ENCODE results near the gene IL37.

DNA sequence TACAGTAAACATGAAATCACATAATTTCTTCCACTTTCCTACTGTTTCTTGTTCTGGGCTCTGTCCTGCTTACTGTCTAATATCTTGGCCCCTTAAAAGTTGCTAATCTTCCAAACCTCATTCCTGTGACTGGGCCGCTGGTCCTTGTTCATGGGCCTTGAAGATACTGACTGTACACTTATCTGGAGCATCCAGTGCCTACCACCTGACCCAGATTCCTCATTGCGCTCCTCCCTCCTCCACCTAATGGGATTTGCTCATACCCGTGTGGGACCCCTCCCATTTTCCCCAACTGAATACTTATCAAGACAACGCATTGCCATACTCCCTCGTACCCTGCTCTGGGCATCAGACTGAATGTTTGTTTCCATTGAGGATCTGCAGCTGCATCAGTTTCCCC, 6.1 kb upstream of the IL37 start:
- TF ChIP-seq, protein P1, sequence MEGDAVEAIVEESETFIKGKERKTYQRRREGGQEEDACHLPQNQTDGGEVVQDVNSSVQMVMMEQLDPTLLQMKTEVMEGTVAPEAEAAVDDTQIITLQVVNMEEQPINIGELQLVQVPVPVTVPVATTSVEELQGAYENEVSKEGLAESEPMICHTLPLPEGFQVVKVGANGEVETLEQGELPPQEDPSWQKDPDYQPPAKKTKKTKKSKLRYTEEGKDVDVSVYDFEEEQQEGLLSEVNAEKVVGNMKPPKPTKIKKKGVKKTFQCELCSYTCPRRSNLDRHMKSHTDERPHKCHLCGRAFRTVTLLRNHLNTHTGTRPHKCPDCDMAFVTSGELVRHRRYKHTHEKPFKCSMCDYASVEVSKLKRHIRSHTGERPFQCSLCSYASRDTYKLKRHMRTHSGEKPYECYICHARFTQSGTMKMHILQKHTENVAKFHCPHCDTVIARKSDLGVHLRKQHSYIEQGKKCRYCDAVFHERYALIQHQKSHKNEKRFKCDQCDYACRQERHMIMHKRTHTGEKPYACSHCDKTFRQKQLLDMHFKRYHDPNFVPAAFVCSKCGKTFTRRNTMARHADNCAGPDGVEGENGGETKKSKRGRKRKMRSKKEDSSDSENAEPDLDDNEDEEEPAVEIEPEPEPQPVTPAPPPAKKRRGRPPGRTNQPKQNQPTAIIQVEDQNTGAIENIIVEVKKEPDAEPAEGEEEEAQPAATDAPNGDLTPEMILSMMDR (IDR thresholded peaks at IDR 0.05) = no peak
- TF ChIP-seq POLR2A (IDR thresholded peaks at IDR 0.05) (no peak), POLR2AphosphoS5 (IDR thresholded peaks at IDR 0.05) (no peak), EP300 (IDR thresholded peaks at IDR 0.05; ENCODE audit: low read depth) (no peak)
